DMS153 treated with DMSO at 0.1 percent for 48 hours (cell line): Measurements from ENCODE around the gene CTBP1.

ENCODE experiments used
- DNase-seq: peaks from one replicate; lab custom pipeline; 2025; ENCODE audit not compliant: unreplicated experiment; lab: John Stamatoyannopoulos, UW

The CTBP1 gene

GRCh38 chr4:1250921-1251772, 2.2 kb upstream of the CTBP1 start:
- no peak for DNase-seq

GRCh38 chr4:1250527-1250812, 1.5 kb upstream of the CTBP1 start:
- DNase-seq, result no peak

GRCh38 chr4:1249731-1250526, 999 bp upstream of the CTBP1 start:
- DNase-seq, result no peak

DNA sequence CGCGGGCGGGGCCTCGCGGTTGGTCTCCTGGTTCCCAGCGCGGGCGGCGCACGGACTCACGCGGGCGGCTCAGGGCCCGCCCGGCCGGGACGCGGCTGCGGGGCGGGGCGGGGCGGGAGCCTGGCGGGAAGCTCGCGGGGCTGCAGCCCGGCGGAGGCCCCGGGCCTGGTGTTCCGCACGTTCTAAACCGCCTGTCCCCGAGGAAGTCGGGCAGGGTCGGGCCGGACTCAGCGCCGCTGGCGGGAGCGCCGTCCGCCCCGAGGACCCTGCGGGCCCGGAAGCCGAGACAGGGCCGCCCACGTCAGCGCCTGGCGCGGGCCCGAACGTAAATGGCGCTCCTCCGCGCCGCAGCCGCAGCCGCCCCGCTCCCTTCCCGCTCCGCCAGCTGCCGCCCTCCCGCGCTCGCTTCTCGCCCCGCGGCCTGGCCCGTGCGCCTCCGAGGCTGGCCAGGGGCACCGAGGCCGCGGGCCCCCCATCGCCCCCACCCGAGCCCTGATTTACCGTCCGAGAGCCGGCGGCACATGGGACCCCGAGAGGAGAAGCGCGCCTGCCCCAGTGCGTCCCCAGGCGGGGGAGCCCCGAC, 309 bp upstream of the CTBP1 start:
- peak; percentile 1 for DNase-seq

GRCh38 chr4:1247864-1248244, 1.1 kb downstream of the CTBP1 start:
- no peak for DNase-seq

DNA sequence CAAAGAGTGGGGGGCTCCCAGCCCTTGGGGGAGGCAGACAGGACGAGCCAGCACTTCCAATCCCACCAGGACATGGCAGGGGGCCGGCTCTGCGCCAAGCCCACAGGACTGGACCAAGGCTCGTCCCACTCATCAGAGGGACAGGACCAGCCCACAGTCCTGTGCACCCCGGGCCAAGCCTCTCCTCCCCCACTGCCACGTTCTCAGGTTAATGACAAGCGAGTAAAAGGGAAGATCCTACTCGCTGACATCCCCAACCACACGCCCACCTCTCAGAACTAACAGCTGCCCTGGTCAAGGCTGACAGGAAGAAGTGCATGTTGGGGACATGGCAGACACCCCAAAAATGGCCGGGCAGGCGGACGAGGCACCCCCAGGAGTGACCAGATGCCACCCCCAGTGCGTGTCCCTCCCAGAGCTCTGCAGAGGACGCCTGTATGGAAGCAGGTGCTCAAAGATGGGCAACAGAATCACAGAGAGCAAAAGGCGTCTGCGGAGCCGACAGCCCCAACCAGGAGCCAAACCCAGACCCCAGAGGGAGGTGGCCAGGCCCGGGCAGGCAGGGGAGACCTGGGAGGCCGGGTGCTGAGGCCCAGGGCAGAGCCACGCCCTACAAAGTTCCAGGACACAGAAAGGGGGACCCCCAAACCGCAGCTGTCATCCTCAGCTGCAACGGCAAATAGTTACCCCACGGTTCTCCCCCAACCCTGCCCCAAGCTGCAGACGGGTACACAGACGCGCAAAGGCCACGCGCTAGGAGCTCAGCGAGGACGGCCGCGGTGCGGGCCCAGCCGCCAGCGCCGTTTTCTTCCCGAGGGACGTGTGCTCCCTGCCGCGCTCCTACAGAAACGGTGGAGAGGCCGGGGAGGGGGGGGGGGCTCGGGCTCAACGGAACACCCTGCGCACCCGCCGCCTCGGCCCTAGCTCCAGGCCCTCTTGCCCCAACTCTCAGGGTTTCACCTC, 1.7 kb downstream of the CTBP1 start:
- DNase-seq, result no peak

- DNase-seq, result no peak
Observed at GRCh38 chr4:1246111-1246881, 2.6 kb downstream of the CTBP1 start.

DNA sequence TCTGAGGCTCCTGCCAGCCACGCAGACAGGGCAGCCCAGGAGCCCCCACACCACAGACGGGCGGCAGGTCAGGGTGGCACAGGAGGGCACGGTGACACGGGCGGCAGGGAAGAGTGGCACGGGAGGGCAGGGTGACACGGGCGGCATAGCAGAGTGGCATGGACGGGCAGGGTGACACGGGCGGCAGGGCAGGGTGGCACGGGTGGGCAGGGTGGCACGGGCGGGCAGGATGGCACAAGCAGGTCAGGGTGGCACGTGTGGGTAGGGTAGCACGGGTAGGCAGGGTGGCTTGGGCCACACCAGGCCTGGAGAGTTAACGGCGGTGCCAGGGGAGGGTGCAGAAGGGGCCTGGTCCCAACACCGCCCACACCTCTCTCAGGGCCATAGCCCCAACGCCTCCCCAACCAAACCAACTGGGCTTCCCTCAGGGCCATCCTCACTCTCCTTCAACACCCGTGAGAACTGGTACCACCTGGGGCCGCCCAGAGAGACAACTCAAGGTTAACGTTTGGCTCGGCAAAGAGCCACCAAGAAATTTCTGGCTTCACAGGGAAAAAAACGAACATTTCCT, 3.4 kb downstream of the CTBP1 start:
- no peak for DNase-seq

DNA sequence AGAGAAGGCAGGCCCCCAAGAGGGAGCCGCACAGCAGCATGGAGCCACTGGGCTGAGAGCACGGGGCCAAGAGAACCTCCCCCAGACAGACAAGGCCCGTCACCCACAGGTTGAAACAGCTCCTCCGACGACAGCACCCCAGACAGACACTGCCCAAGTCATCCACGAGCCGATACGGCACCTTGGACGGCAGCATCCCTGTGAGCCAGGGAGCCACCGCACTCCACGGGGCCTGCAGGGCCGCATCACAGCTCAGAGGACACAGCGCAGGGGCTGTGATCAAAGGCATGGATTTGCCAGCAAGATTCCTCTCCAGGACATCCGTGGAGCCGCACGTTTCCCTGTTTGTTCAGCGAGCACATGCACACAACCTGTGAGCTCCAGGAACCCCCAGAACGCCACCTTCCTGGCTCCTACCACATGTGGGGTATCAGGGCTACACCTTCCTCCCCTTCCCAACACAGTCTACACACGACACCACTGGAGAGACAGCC, 3.9 kb downstream of the CTBP1 start:
- DNase-seq, result no peak

GRCh38 chr4:1244081-1244977, 4.6 kb downstream of the CTBP1 start:
- DNase-seq, result no peak

DNA sequence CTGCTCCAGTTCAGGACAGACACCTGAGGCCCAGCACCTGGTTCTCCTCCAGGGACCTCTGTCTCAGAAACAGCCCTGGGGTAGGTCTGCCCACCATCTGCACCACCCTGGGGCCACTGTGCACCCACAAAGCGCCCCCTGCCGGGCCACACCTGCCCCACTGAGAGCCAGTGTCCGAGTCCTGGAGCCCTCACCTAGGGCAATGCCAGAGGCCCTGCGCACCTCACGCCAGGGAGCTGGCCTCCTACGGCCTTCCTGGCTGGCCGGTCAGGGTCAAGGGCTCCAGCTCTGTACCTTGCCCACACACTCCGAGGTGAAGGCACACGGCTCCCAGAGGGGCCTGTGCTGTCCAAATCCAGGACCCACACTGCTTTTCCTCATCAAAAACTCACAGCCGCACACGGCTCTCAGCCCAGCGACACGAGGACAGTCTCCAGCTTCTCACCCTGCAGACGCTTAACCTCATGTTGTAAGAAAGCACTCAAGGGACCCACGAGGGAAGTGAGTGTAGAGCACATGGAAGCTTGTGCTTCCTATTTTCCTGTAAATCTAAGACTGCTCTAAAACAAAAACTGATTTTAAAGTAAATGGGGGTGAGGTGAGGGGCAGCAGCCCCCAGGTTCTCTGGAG, 5.4 kb downstream of the CTBP1 start:
- DNase-seq, result no peak

DNA sequence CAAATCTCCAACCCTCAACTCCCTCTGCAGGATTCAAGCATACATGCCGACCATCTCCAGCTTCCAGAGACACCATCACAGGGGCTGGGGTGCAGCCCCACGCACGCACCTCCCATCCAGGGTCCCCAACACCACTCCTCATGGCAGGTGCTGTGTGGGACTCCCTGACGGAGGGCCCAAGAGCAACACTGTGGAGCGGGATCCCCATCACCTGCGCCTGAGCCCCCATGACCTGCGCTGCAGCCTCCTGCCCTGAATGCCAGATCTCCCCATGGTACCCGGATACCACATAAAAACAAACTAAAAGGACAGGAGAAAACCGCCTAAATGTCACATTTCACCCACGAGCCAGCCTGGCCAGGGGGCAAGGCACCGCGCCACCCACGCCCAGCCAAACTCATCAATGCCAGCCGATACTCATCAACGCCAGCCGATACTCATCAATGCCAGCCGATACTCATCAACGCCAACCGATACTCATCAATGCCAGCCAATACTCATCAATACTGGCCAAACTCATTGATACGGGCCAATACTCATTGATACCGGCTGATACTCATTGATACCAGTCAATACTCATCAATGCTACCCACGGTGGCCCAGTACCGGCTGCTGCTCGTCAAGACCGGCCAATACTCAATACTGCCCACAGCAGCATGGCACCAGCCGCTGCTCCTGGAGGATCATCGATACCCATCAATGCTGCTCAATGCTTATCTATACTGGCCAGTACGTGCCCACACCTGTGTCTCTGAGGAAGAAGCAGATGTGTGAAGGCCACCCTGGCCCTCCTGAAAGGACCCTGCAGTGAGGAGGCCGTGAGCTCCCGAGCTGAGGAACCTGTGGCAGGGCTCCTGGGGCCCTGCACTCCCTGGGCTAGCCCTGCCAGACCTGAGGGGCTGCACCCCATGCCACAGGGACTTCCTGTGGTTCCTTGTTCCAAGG, 6.2 kb downstream of the CTBP1 start:
- DNase-seq, result no peak

GRCh38 chr4:1241936-1242505, 6.9 kb downstream of the CTBP1 start:
- DNase-seq, result no peak

- no peak for DNase-seq
Observed at GRCh38 chr4:1241466-1241935, 7.4 kb downstream of the CTBP1 start.

DNA sequence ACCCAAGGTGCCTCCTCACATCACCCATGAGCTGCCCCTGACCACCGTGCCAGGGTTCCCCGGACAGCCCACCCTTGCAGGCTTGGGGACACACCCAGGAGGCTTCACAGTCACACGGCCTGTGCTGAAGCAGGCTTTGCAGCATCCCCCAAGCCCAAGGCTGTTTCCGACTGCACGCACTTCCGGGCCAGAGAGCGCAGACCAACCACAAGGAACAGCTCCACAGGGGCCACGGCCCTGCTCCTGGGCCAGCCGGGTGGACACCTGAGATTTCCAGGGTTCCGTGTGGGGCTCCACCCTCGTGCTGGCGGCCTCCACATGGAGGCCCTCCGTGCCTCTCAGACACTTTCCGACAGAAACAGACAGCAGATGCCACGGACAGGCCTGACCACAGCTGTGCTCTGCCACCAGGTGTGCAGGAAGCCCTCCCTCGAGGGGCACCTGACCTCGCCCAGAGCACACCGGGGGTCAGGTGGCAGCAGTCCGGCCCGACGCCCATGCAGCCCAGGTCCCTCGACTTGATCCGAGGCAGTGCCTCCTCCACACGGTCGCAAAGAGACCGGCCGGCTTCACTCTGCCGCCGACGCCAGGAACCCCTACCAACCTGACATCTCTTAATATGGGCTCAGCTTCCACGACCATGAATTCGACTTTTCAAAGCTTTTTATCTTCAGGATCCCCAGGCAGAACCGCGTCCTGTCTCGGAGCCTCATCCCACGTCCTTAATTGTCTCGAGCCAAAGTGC, 8.0 kb downstream of the CTBP1 start:
- DNase-seq, result no peak

- no peak for DNase-seq
Observed at GRCh38 chr4:1239950-1240307, 9.0 kb downstream of the CTBP1 start.
